GM12878 (cell line): ENCODE results near the gene FBXW8. TPM values are rescaled to one million over a fixed set of nuclear protein-coding genes. Genes with fewer than 3 reads are reported as not detected.

ENCODE experiments used
- ATAC-seq: fragments of 200-7000 bp; cut with Tn5 transposase; 3 replicates; pipeline ENCODE4 v1.9.1; 2020; ENCODE audit warnings: mild to moderate bottlenecking, moderate library complexity
- BruUV-seq: library from RNA; stranded (reverse); fragments of 400-500 nt; replicated peaks from 2 replicates; lab custom pipeline; 2021; lab: Mats Ljungman, UMichigan
- CTCF ChIA-PET: fragments of 300-600 bp; sonication (Branson Sonifier 250); formaldehyde crosslinking; extraction: SDS; loops from one replicate; lab custom pipeline; 2021; ENCODE audit warnings: inconsistent platforms; lab: Yijun Ruan, JAX
- POLR2A ChIA-PET: fragments of 350-600 bp; formaldehyde crosslinking; extraction: SDS; loops from one replicate; lab custom pipeline; 2021; ENCODE audit warnings: inconsistent platforms; lab: Charles Lee
- RAD21 ChIA-PET: fragments of 300-600 bp; sonication (Branson Sonifier 250); formaldehyde crosslinking; loops from one replicate; lab custom pipeline; 2023; ENCODE audit warnings: antibody characterized with exemption; ENCODE audit not compliant: unreplicated experiment; lab: Charles Lee
- SMC1A ChIA-PET: fragments of 300-600 bp; sonication (Branson Sonifier 250); formaldehyde crosslinking; loops from one replicate; lab custom pipeline; 2023; ENCODE audit not compliant: unreplicated experiment, uncharacterized antibody; lab: Charles Lee
- DNase-seq: peaks from one replicate; pipeline ENCODE4 v3.0.0-alpha.2; 2011; ENCODE audit warnings: low read depth, low spot score
- FAIRE-seq: peaks from 3 replicates; lab custom pipeline; 2011; peaks lifted over from hg19 to GRCh38; lab: Jason Lieb, UNC
- H2AFZ ChIP-seq: 2 replicates; pipeline ENCODE4 v1.6.0; 2011; ENCODE audit warnings: low read depth, low read length, control low read depth; ENCODE audit not compliant: control insufficient read depth
- H3K27ac ChIP-seq: 2 replicates; pipeline ENCODE4 v1.5.1; 2011; ENCODE audit warnings: control low read depth; ENCODE audit not compliant: control insufficient read depth, insufficient read depth
- H3K27me3 ChIP-seq, 2 experiments: replicated peaks in 1 of 2; 2 replicates each; pipeline versions ENCODE4 v1.6.0 to v1.6.1; 2011; ENCODE audit warnings: low read length in 1 of 2; ENCODE audit not compliant: control insufficient read depth in 2 of 2, insufficient read depth in 2 of 2
- H3K36me3 ChIP-seq, 2 experiments: 2 replicates each; pipeline ENCODE4 v1.5.1; 2011; ENCODE audit warnings: low read length in 1 of 2; ENCODE audit not compliant: control insufficient read depth in 2 of 2, insufficient read depth in 2 of 2
- H3K4me1 ChIP-seq: 2 replicates; pipeline ENCODE4 v1.6.1; 2011; ENCODE audit warnings: mild to moderate bottlenecking, low read length, moderate library complexity, mixed read lengths; ENCODE audit not compliant: control insufficient read depth, insufficient read depth
- H3K4me2 ChIP-seq: 2 replicates; pipeline ENCODE4 v1.6.0; 2011; ENCODE audit warnings: control low read depth; ENCODE audit not compliant: control insufficient read depth, insufficient read depth
- H3K4me3 ChIP-seq: fragments of 200-600 bp; sonication (generic); 2 replicates; pipeline ENCODE4 v1.5.1; 2016
- H3K79me2 ChIP-seq: 2 replicates; pipeline ENCODE4 v1.6.0; 2011; ENCODE audit warnings: low read length; ENCODE audit not compliant: control insufficient read depth, insufficient read depth
- H3K9ac ChIP-seq: 2 replicates; pipeline ENCODE4 v1.8.0; 2011; ENCODE audit warnings: low read length, control low read depth, mixed read lengths; ENCODE audit not compliant: control insufficient read depth, insufficient read depth
- H3K9me3 ChIP-seq: replicated peaks from 3 replicates; pipeline ENCODE4 v1.5.1; 2011; ENCODE audit warnings: mild to moderate bottlenecking, low read length; ENCODE audit not compliant: control insufficient read depth, insufficient read depth
- H4K20me1 ChIP-seq: 2 replicates; pipeline ENCODE4 v1.6.0; 2011; ENCODE audit not compliant: control insufficient read depth, insufficient read depth
- ATF7 ChIP-seq: fragments of 450-650 bp; IDR thresholded peaks from 2 replicates; pipeline ENCODE4 v1.6.1; 2016; ENCODE audit warnings: low read depth, mild to moderate bottlenecking
- BACH1 ChIP-seq: fragments of 450-650 bp; IDR thresholded peaks from 2 replicates; pipeline ENCODE4 v1.6.1; 2017; ENCODE audit warnings: mild to moderate bottlenecking, borderline replicate concordance
- CREM ChIP-seq: IDR thresholded peaks from 2 replicates; pipeline ENCODE4 v1.6.1; 2014; ENCODE audit warnings: antibody characterized with exemption, low read depth
- EGR1 ChIP-seq, 2 experiments: IDR thresholded peaks; 1 replicate in 1 of 2; 2 replicates in 1 of 2; pipeline ENCODE4 v1.6.1; 2011 to 2012; ENCODE audit warnings: low read depth in 2 of 2, low read length in 2 of 2, borderline replicate concordance in 1 of 2, mild to moderate bottlenecking in 1 of 2, moderate library complexity in 1 of 2
- NFYA ChIP-seq: IDR thresholded peaks from 2 replicates; pipeline ENCODE4 v1.6.1; 2011; ENCODE audit warnings: low read depth, mild to moderate bottlenecking, low read length, improper control_type of control experiment, borderline replicate concordance
- NRF1 ChIP-seq: conservative IDR thresholded peaks from 2 replicates; pipeline ENCODE4 v1.6.1; 2011; ENCODE audit warnings: mild to moderate bottlenecking, low read depth, low read length, improper control_type of control experiment
- RAD21 ChIP-seq: IDR thresholded peaks from 2 replicates; pipeline ENCODE4 v1.6.1; 2011; ENCODE audit warnings: mild to moderate bottlenecking, low read depth, low read length, moderate library complexity; ENCODE audit not compliant: insufficient read depth
- TCF12 ChIP-seq: IDR thresholded peaks from 2 replicates; pipeline ENCODE4 v1.6.1; 2011; ENCODE audit warnings: low read depth, mild to moderate bottlenecking, low read length
- WGBS: methylation state at CpG from one replicate; pipeline ENCODE4 v1.1.6; 2016; ENCODE audit warnings: low lambda C conversion rate; ENCODE audit not compliant: insufficient replicate concordance, insufficient coverage; ENCODE audit errors: missing lambda C conversion rate; 5-methylcytosine and 5-hydroxymethylcytosine counted together
- in situ Hi-C: fragments of 300-500 bp; cut with MboI; formaldehyde crosslinking; loops from 9 replicates; pipeline ENCODE4 v1.14.3; 2018; ENCODE audit warnings: mixed read lengths
- intact Hi-C: fragments of 100-400 bp; cut with micrococcal nuclease; formaldehyde crosslinking; loops from one replicate; pipeline ENCODE4 v1.14.2; 2022; ENCODE audit not compliant: unreplicated experiment
- polyA plus RNA-seq, 11 experiments: library from polyadenylated mRNA; depleted of rRNA in 4 of 11; unstranded in 6 of 11; stranded (reverse) in 5 of 11; fragments of >200 nt; fragmentation: Nextera tagmentation in 4 of 11; fragmentation: Illumina TruSeq in 1 of 11; extraction: Ambion mirVana in 4 of 11; extraction: Trizol in 1 of 11; gene quantifications; 1 replicate in 1 of 11; 2 replicates in 10 of 11; pipeline versions ENCODE4 v1.2.1 to v1.2.3, GENCODE V29; 2011 to 2016; ENCODE audit warnings: inconsistent platforms in 2 of 11, missing spikeins in 2 of 11, low read depth in 1 of 11
- total RNA-seq, 4 experiments: library from RNA; depleted of rRNA in 3 of 4; stranded (reverse); fragments of >200 nt in 3 of 4; fragmentation: Illumina TruSeq in 1 of 4; extraction: Trizol in 1 of 4; gene quantifications; 2 replicates each; pipeline versions ENCODE4 v1.2.1 to v1.2.3, GENCODE V29; 2013 to 2021

FBXW8 gene
- total and polyA plus RNA-seq, 10 of the 15 experiments (the other 5 are each of a cell fraction or from before 2014, with no cell fraction given) = 0.49 to 7.5 (median 4.4) TPM

GRCh38 chr12:116919247-116919661 lies 8.5 kb downstream of the FBXW8 start:
- ChIA-PET CTCF (interaction anchor here (1.2 kb wide), 1 partner anchor 56 kb away, joined by 6 read pairs; no protein-coding TSS in a partner anchor), RAD21 (no interaction called here), POLR2A (no interaction called here), SMC1A (no interaction called here)
- Histone ChIP-seq H3K27ac (no peak overlapping the region), H3K4me1 (peaks cover 22% of the 10 kb centered on the region), H4K20me1 (peaks cover 3% of the 10 kb centered on the region; the same call in 1 of the 2 replicates), H3K36me3 (no peaks in the 10 kb centered on the region), H3K4me3 (no peak overlapping the region), H3K9me3 (no peaks in the 10 kb centered on the region; the same call in 2 of the 3 replicates), H3K9ac (no peak overlapping the region), H3K4me2 (no peak overlapping the region; the same call in 1 of the 2 replicates), H3K27me3 (0 out of 4 replicates have a peak, but pooled peaks cover 0 to 3% of the 10 kb centered on the region in 2 experiments), H3K79me2 (no peaks in the 10 kb centered on the region), H2AFZ (no peak overlapping the region)
- BruUV-seq = no TSS peak
- TF ChIP-seq BACH1 = no peak
- FAIRE-seq (no peak), DNase-seq (no peak), ATAC-seq (no peak)
- intact Hi-C loops = no loop called here
- in situ Hi-C loops = no loop called here
- WGBS = 43% methylated on average over 4 of the region's 4 CpGs

- 0 out of 4 replicates have a peak, but pooled peaks cover 0 to 3% of the 10 kb centered on the region in 2 experiments for H3K27me3 ChIP-seq
- no peaks in the 10 kb centered on the region for H3K79me2 ChIP-seq
- WGBS = 92% methylated on average over 6 of the region's 6 CpGs
- intact Hi-C loops = no loop called here
- FAIRE-seq = no peak
- no peak for DNase-seq
- no peak overlapping the region for H3K4me3 ChIP-seq
- no peaks in the 10 kb centered on the region; the same call in 2 of the 3 replicates for H3K9me3 ChIP-seq
- ChIA-PET CTCF (interaction anchor here (1.2 kb wide), 1 partner anchor 57 kb away, joined by 6 read pairs; no protein-coding TSS in a partner anchor), SMC1A (no interaction called here), RAD21 (no interaction called here), POLR2A (no interaction called here)
- H3K36me3 ChIP-seq = no peaks in the 10 kb centered on the region
- ATAC-seq = no peak
- H2AFZ ChIP-seq = no peak overlapping the region
- H3K27ac ChIP-seq = no peak overlapping the region
- in situ Hi-C loops = no loop called here
- peaks cover 3% of the 10 kb centered on the region; the same call in 1 of the 2 replicates for H4K20me1 ChIP-seq
- peaks cover 28% of the 10 kb centered on the region for H3K4me1 ChIP-seq
- H3K9ac ChIP-seq = no peak overlapping the region
- TF ChIP-seq RAD21 (no peak), NRF1 (no peak), NFYA (no peak), TCF12 (no peak), ATF7 (no peak), EGR1 (IDR thresholded peaks at IDR 0.05; ENCODE audit: borderline replicate concordance in 1 of 2, low read depth in 2 of 2, low read length in 2 of 2) (no peak), CREM (no peak)
- no peak overlapping the region for H3K4me2 ChIP-seq
- no TSS peak for BruUV-seq
Measured at GRCh38 chr12:116919706-116920485, 9.1 kb downstream of the FBXW8 start.
